SKM-1 (cell line): ENCODE measurements around the gene PCSK6.
A peak's percentile ranks its signal among the peaks of the same experiment; 100 is the strongest.

Experiments
- DNase-seq: peaks from one replicate; lab custom pipeline; 2025; ENCODE audit not compliant: unreplicated experiment; lab: John Stamatoyannopoulos, UW

The PCSK6 gene

DNA sequence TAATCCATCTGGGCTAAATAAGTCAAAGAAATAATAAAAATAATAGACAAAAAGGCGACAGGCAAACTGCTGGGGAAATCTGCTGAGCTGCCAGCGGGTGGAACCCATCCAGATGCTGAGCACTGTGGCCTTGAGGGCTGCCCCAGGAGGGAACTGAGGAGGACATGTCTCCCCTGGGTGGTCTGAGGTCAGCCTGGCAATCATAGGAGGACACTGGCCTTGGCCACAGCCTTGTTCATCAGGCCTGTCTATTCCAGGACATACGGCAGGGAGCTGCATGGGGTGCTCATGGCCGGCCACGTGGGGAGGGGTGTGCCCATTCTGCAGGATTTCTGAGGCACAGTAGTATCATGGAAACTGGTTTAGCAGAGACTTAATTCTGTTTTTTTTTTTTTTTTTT lies 173.0 kb downstream of the PCSK6 start:
- DNase-seq: no peak

- no peak for DNase-seq
These were observed 173.8 kb downstream of the PCSK6 start for GRCh38 chr15:101315736-101316135.

- no peak for DNase-seq
These were observed 175.0 kb downstream of the PCSK6 start for GRCh38 chr15:101314336-101315125.

DNA sequence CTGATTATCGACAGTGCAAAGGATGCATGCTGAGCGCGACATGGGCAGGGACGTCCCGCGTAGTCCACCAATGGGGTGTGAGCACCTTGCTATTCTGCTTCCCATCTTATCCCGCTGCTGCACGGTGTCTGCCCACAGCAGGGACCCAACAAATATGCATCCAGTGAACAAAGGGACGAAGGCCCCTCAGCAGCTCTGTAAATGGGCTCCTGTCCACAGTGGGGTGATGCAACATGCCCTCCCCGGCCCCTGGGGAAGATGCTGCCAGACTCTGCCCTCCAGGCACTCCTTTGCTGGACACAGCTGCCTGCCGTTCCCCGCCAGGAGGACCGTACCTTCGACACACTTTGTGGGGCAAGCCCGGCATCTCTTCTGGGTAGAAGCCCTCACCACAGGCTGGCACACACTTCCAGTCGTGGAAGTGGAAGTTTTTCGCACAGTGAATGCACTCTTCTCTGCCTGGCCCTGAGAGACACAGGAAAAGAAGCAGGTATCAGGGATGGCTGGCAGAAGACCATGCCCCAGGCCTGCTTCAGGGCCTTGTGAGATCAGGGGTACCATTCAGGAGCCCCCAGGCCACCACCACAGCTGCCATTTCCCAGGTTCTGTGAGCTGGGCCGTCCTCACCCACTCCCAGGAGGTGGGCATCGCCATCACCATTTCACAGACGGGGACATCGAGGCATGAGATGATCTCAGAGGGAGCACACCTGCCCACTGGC lies 176.3 kb downstream of the PCSK6 start:
- no peak for DNase-seq

DNA sequence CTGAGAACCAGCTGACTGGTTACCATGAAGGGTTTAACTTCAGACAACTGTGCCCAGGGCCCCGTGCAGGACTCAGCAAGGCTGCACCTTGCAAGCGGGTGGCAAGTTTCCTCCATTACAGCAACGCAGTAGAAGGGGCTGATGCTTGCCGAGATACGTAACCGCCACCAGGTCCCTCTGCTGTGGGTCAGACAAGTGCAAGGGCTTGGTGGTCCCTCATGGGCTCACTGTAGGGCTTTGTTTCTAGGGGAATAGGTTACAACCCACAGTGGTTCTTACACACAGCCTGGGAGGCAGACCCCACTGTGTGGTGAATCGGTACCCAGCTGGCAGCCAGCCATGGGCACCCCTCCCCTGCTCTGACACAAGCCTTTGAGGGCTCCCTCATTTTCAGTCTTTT lies 179.0 kb downstream of the PCSK6 start:
- no peak for DNase-seq

- no peak for DNase-seq
These were observed 179.4 kb downstream of the PCSK6 start for GRCh38 chr15:101310161-101310480.

- DNase-seq: no peak
These were observed 179.9 kb downstream of the PCSK6 start for GRCh38 chr15:101309436-101310160.

DNA sequence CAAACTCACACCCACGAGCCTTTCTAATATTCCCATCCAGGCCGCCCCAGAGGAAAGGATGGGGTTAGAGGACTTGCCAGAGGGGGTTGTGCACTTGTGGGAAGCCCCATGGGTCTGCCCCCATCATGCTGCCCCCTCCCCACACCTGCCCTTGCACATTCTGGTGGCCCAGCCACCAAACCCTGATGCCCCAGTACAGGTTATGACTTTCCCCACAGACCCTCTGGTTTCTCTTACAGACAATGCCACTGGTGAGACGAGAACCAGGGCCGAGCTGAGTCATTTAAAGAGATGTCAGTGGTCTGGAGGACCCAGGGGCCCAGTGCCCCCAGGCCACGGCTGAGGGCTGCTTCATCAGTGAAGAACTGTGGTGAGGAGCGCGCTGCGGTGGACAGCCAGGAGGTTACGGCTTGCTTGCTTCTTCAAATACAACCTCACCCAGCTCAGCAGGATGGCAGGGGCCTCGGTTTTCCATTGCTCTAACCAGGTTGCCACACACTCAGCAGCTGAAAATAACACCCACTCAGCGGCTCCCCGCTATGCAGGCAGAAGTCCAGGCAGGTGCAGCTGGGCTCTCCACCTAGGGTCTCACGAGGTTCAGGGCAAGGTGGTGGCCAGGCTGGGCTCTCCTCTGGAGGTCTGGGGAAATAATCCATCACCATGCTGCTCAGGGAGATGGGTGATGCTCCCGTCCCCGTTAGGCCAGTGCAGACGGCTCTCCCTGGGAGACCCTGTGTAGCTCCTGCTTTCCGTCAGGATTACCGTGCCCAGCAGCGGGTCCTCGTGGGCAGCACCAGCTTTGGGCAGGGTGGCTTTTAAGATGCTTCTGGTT lies 180.7 kb downstream of the PCSK6 start:
- no peak for DNase-seq

DNA sequence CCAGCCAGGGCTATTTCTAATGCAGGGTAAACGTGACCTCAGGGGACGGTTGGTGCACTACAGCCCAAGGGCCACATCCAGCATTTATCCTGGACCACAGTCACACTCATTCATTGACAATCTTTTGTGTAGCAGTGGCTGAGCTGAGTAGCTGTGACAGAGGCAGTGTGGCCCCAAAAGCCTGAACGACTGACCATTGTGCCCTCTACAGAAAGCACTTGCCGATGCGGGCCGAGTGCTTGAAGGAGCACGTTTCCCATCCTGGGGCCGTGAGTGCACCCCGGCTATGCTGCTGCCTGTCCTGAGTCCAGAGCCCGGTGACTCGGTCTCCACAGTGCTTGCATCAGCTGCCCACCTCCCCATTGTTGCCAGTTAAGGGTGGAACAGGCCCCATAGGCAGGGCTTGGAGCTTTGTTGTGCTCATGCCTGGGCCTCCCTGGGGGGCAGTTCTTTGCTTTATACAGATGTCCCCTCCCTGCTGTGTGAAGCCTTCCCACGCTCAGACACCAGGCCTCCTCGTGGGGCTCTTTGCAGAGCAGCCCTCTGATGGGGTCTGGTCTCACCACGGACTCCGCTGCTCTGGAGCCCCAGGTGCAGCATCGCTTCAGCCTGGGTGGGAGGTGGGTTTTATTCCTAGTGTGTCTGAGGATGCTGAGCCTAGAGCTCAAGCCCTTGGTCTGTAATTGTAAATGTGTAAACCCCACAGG lies 181.5 kb downstream of the PCSK6 start:
- DNase-seq: no peak

GRCh38 chr15:101307048-101307896 lies 182.2 kb downstream of the PCSK6 start:
- DNase-seq: no peak

DNA sequence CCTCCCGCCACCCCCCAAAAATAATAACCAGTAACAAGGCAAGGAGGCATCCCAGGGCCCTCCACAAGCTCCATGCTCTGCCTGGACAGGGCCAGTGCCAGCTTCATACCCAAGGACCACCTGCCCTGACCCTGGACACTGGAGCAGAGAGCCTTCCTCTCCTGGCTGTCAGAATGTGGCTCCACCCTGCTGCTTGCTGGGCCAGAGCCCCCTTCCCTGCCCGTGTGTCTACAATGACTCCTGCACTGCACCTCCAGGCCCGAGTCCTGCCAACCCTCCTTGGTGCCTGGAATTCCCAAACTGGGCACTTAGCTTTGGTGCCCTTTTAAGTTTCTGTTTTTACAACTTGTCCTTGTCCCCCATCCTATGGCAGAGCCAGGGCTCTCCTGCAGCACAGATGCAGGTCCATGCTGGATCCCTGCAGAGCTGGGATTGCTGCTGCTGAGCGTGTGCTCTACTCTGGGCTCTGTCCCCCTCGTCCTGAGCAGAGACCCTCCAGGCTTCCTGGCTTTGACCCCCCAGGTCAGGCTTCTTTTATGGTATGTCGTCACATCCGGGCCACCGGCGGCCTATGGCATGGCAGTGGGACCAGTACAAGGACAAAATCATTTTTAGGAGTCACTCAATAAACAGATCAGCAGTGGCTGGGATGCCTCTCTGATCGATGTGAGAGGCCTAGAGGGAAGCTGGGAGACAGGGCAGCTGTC lies 183.0 kb downstream of the PCSK6 start:
- DNase-seq: no peak

- DNase-seq: no peak
These were observed 183.7 kb downstream of the PCSK6 start for GRCh38 chr15:101305820-101306255.

DNA sequence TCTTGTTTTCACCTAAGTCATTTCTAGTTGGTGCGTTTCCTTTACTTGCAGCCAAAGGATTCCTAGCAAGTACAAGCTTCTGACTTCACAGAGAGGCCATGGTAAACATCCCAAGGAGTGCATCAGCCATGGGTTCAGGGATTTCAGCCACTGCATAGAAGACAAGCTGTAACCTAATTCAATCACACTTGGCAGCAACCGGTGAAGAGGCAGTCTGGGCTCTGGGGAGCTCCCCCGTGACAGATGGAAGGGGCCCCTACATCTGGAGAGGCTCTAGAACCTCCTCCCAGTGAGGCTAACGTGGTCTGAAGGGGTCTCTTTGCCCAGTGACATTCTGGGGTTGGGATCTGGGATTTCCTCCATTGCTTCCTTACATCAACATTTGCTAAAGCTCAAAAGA lies 186.1 kb downstream of the PCSK6 start:
- DNase-seq: no peak

- no peak for DNase-seq
These were observed 192.8 kb downstream of the PCSK6 start for GRCh38 chr15:101296418-101297405.

DNA sequence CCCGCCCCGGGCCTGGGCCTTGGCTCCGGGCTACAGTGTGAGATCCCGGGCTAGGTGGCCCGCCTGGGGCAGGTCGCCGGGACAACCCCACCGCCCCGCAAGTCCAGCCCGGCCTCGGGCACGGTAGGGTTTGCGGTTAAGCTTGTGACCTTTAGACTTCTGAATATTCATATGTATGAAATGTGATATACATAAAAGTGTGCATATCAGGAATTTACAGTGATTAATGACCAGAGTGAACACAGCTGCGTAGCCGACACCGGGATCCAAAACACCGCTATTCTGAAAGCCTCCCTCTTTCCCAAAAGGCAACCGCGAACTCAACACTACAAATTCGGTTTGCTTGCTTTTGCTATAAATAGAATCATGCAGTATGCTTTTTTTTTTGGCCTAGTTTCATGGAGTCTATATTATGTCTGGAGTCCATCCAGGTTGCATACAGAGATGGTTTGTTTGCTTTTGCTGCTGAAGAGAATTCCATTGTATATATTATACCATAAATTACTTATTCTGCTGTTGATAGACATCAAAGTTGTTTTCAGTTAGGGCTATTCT lies 193.8 kb downstream of the PCSK6 start:
- no peak for DNase-seq

- peak; percentile 89 for DNase-seq
These were observed 194.5 kb downstream of the PCSK6 start, which contains the start of gene SNRPA1 for GRCh38 chr15:101294731-101295606. TSS of gene SNRPA1 (minus strand) at chr15:101295248. CDS start at chr15:101295178, 70 bp downstream.
